ENCODE results near the gene CFAP20DC.

DNA sequence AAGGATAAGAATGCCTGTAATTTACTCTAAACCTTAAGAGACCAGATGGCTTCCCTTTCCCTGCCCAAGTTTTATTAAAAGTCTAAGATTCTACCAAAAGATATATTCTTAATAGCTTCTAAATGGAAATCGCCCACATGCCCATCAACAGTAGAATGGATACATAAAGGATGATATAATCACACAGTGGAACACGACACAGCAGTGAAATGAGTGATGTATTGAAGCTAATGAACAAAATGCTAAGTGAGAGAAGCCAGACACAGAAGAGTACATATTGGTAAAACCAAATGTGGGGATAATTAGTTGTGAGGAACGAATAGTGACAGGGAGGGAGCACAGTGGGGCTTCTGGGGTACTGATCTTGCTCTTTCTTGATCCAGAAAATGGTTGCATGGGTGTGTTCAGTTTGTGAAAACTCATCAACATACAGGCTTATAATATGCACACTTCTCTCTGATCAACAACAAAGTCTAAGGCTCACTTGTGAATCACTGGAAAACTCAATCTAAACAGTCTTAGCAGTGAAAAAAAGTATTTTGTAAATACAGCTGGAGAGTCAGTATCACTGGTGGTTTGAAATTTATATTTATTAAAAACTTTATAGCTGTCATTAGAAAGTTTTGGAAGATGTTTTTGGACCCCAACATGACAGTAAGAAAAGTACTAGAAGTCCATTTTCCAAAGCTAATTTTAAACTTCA, 212.5 kb downstream of the CFAP20DC start:
- TF ChIP-seq, protein P1, sequence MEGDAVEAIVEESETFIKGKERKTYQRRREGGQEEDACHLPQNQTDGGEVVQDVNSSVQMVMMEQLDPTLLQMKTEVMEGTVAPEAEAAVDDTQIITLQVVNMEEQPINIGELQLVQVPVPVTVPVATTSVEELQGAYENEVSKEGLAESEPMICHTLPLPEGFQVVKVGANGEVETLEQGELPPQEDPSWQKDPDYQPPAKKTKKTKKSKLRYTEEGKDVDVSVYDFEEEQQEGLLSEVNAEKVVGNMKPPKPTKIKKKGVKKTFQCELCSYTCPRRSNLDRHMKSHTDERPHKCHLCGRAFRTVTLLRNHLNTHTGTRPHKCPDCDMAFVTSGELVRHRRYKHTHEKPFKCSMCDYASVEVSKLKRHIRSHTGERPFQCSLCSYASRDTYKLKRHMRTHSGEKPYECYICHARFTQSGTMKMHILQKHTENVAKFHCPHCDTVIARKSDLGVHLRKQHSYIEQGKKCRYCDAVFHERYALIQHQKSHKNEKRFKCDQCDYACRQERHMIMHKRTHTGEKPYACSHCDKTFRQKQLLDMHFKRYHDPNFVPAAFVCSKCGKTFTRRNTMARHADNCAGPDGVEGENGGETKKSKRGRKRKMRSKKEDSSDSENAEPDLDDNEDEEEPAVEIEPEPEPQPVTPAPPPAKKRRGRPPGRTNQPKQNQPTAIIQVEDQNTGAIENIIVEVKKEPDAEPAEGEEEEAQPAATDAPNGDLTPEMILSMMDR (IDR thresholded peaks at IDR 0.05) = no peak
- TF ChIP-seq, protein P2, sequence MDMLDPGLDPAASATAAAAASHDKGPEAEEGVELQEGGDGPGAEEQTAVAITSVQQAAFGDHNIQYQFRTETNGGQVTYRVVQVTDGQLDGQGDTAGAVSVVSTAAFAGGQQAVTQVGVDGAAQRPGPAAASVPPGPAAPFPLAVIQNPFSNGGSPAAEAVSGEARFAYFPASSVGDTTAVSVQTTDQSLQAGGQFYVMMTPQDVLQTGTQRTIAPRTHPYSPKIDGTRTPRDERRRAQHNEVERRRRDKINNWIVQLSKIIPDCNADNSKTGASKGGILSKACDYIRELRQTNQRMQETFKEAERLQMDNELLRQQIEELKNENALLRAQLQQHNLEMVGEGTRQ (IDR thresholded peaks at IDR 0.05) = no peak
- TF ChIP-seq CEBPB (IDR thresholded peaks at IDR 0.05) = no peak
- TF ChIP-seq CHD2 (IDR thresholded peaks at IDR 0.05; ENCODE audit: low read length, partially characterized antibody) = no peak
- no peak for TF ChIP-seq SMC3 (IDR thresholded peaks at IDR 0.05)

All from A549 (cell line).